Loucy (cell line): ENCODE results near the gene TBR1.

Experiments
- H2AFZ ChIP-seq: fragments of 200-600 bp; sonication (generic); 2 replicates; pipeline ENCODE4 v1.6.0; 2016; ENCODE audit warnings: antibody characterized with exemption, mild to moderate bottlenecking, low read length, moderate library complexity
- H3F3A ChIP-seq: fragments of 200-600 bp; 2 replicates; pipeline ENCODE4 v1.6.0; 2016; ENCODE audit warnings: antibody characterized with exemption, low read depth, mild to moderate bottlenecking
- H3K27me3 ChIP-seq: fragments of 200-600 bp; sonication (generic); 2 replicates; pipeline ENCODE4 v1.6.1; 2014; ENCODE audit warnings: low read length, mild to moderate bottlenecking; ENCODE audit not compliant: insufficient read depth, poor library complexity, severe bottlenecking
- H3K36me3 ChIP-seq: fragments of 200-600 bp; sonication (generic); 2 replicates; pipeline ENCODE4 v1.6.1; 2016; ENCODE audit warnings: low read length; ENCODE audit not compliant: insufficient read depth
- H3K4me1 ChIP-seq: fragments of 200-600 bp; sonication (generic); 2 replicates; pipeline ENCODE4 v1.5.1; 2014; ENCODE audit warnings: low read length, mild to moderate bottlenecking; ENCODE audit not compliant: insufficient read depth, poor library complexity, severe bottlenecking
- H3K4me2 ChIP-seq: fragments of 200-600 bp; sonication (generic); 2 replicates; pipeline ENCODE4 v1.6.0; 2014; ENCODE audit warnings: antibody characterized with exemption, low read length, low read depth, mild to moderate bottlenecking; ENCODE audit not compliant: poor library complexity, severe bottlenecking
- H3K4me3 ChIP-seq: fragments of 200-600 bp; sonication (generic); 2 replicates; pipeline ENCODE4 v1.5.1; 2014; ENCODE audit warnings: low read length, mild to moderate bottlenecking, mixed read lengths; ENCODE audit not compliant: poor library complexity, severe bottlenecking
- H3K79me2 ChIP-seq: fragments of 200-600 bp; sonication (generic); 2 replicates; pipeline ENCODE4 v1.6.1; 2014; ENCODE audit warnings: low read length; ENCODE audit not compliant: insufficient read depth
- H3K9ac ChIP-seq: fragments of 200-600 bp; sonication (generic); 2 replicates; pipeline ENCODE4 v1.6.0; 2014; ENCODE audit warnings: mild to moderate bottlenecking, low read depth, low read length, moderate library complexity; ENCODE audit not compliant: poor library complexity, severe bottlenecking
- H3K9me2 ChIP-seq: fragments of 200-600 bp; sonication (generic); replicated peaks from 2 replicates; pipeline ENCODE4 v1.6.1; 2016; ENCODE audit warnings: low read depth, low read length, mixed read lengths
- H3K9me3 ChIP-seq: fragments of 200-600 bp; sonication (generic); 2 replicates; pipeline ENCODE4 v1.6.1; 2014; ENCODE audit warnings: mild to moderate bottlenecking, antibody characterized with exemption, low read length, low read depth; ENCODE audit not compliant: insufficient read depth
- H4K20me1 ChIP-seq: fragments of 200-600 bp; sonication (generic); 2 replicates; pipeline ENCODE4 v1.6.0; 2014; ENCODE audit warnings: antibody characterized with exemption, low read length, mild to moderate bottlenecking; ENCODE audit not compliant: insufficient read depth, poor library complexity, severe bottlenecking
- EZH2phosphoT487 ChIP-seq: fragments of 200-600 bp; IDR thresholded peaks from 2 replicates; pipeline ENCODE4 v1.6.1; 2018; ENCODE audit warnings: antibody characterized with exemption, mild to moderate bottlenecking, moderate library complexity, borderline replicate concordance
- TF ChIP-seq, protein P1 (sequence below): fragments of 200-600 bp; sonication (generic); conservative IDR thresholded peaks from 2 replicates; pipeline ENCODE4 v1.5.1; 2014; ENCODE audit warnings: mild to moderate bottlenecking, antibody characterized with exemption, low read length

TBR1 gene

DNA sequence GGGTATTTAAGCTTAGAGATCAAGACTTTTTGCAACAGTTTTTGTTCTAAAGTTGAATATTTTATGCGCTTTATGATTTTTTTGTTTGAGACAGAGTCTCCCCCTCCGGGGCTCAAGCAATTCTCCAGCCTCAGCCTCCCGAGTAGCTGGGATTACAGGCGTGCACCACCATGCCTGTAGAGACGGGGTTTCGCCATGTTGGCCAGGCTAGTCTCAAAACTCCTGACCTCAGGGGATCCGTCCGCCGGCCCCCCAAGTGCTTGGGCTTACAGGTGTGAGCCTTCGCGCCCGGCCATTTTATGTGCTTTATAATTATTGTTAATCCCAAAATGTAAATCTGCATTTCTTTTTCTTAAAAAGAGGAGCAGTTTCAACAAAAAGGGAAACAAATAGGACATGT, 29.0 kb downstream of the TBR1 start:
- no peaks in the 10 kb centered on the region for H3K9me3 ChIP-seq
- no peaks in the 10 kb centered on the region for H4K20me1 ChIP-seq
- no peaks in the 10 kb centered on the region for H3K79me2 ChIP-seq
- H3K4me1 ChIP-seq = no peaks in the 10 kb centered on the region
- H3K9ac ChIP-seq = no peak overlapping the region
- H3K4me2 ChIP-seq = no peak overlapping the region
- TF ChIP-seq, protein P1, sequence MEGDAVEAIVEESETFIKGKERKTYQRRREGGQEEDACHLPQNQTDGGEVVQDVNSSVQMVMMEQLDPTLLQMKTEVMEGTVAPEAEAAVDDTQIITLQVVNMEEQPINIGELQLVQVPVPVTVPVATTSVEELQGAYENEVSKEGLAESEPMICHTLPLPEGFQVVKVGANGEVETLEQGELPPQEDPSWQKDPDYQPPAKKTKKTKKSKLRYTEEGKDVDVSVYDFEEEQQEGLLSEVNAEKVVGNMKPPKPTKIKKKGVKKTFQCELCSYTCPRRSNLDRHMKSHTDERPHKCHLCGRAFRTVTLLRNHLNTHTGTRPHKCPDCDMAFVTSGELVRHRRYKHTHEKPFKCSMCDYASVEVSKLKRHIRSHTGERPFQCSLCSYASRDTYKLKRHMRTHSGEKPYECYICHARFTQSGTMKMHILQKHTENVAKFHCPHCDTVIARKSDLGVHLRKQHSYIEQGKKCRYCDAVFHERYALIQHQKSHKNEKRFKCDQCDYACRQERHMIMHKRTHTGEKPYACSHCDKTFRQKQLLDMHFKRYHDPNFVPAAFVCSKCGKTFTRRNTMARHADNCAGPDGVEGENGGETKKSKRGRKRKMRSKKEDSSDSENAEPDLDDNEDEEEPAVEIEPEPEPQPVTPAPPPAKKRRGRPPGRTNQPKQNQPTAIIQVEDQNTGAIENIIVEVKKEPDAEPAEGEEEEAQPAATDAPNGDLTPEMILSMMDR = no peak
- TF ChIP-seq EZH2phosphoT487 = no peak
- H3K4me3 ChIP-seq = no peak overlapping the region
- H3F3A ChIP-seq = no peaks in the 10 kb centered on the region
- no peaks in the 10 kb centered on the region for H3K36me3 ChIP-seq
- H3K9me2 ChIP-seq = no peaks in the 10 kb centered on the region
- no peaks in the 10 kb centered on the region for H3K27me3 ChIP-seq
- no peak overlapping the region for H2AFZ ChIP-seq

DNA sequence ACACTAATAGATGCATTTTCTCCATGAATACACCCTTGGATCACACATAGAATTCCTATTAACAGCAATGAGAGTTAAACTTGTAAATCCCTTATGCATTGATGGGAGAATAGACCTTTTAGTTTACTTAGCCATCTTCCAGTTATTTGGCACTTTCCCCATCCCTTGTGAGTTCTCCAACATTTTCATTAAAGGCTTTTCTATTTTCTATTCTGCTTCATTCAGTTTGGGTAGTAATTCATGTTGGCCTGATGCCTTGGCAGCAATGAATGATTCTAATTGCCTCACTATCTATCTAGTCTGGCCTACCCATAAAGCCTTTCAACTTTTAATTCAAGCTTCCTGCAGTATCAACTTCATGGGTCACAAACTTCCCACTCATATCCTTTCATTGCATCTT, 32.3 kb downstream of the TBR1 start:
- no peaks in the 10 kb centered on the region for H3K27me3 ChIP-seq

DNA sequence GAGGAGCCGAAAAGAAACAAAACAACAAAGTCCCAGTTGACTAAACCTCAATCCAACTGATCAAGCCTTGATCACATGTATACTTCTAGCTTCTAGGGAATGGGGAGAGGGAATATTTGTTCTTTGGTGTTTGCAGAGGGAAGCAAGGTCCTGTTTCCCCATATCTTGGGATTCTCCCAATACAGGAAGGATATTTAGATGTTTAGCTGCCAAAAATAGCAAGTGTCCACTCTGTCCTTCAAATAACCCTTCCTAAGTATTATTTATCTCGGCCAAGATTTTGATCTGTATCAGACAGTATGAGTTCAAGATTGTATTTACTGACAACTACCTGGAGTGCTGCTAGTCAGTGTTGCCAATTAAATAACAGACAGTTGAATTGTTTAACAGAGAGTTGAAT, 55.5 kb downstream of the TBR1 start:
- Histone ChIP-seq H3K36me3 (no peaks in the 10 kb centered on the region), H3K79me2 (no peaks in the 10 kb centered on the region), H3K4me3 (no peak overlapping the region), H3K9me2 (no peaks in the 10 kb centered on the region), H3K4me2 (no peak overlapping the region), H3F3A (no peaks in the 10 kb centered on the region), H2AFZ (no peak overlapping the region), H3K9me3 (peaks cover 6% of the 10 kb centered on the region; the same call in 1 of the 2 replicates), H3K9ac (no peak overlapping the region), H3K27me3 (no peaks in the 10 kb centered on the region), H3K4me1 (no peaks in the 10 kb centered on the region), H4K20me1 (no peaks in the 10 kb centered on the region)
- TF ChIP-seq EZH2phosphoT487 = no peak
- TF ChIP-seq, protein P1 = no peak

More for the DNA sequence above, 32.3 kb downstream of the TBR1 start:
- no peak overlapping the region for H3K9ac ChIP-seq
- H3F3A ChIP-seq = no peaks in the 10 kb centered on the region
- no peaks in the 10 kb centered on the region for H3K4me1 ChIP-seq
- H3K4me3 ChIP-seq = no peak overlapping the region
- H4K20me1 ChIP-seq = no peaks in the 10 kb centered on the region
- H3K9me3 ChIP-seq = no peaks in the 10 kb centered on the region
- H3K36me3 ChIP-seq = no peaks in the 10 kb centered on the region
- H3K9me2 ChIP-seq = no peaks in the 10 kb centered on the region
- no peak overlapping the region for H3K4me2 ChIP-seq
- no peak overlapping the region for H2AFZ ChIP-seq
- TF ChIP-seq, protein P1 = no peak
- TF ChIP-seq EZH2phosphoT487 = no peak
- no peaks in the 10 kb centered on the region for H3K79me2 ChIP-seq
